Omental fat pad (tissue), 4 donors: ENCODE data around the gene VSIG8. TPM values are rescaled to one million over a fixed set of nuclear protein-coding genes. Genes with fewer than 3 reads are reported as not detected.

Experiments used
- ATAC-seq: fragments of 150-250 bp; one replicate; pipeline ENCODE4 v1.9.1; 2016; ENCODE audit warnings: mild to moderate bottlenecking, moderate library complexity; ENCODE audit not compliant: low FRiP score
- DNase-seq: peaks from one replicate; pipeline ENCODE4 v3.0.0-alpha.2; 2019; ENCODE audit warnings: low spot score
- CTCF ChIP-seq, 3 donors: fragments of 450-650 bp; IDR thresholded peaks; one replicate each; pipeline ENCODE4 v1.5.1; 2016 to 2017; ENCODE audit warnings: antibody characterized with exemption in 3 of 3, mild to moderate bottlenecking in 3 of 3, moderate library complexity in 2 of 3
- small RNA-seq: library from RNA; depleted of rRNA; stranded (forward); fragments of <200 nt; gene quantifications from one replicate; pipeline ENCODE3, GENCODE V24; 2016
- total RNA-seq, 4 donors: library from RNA; depleted of rRNA; stranded (reverse); fragments of >200 nt; gene quantifications; one replicate each; pipeline ENCODE4 v1.1.0, GENCODE V29; 2016

Gene VSIG8
- total RNA-seq, 4 donors from 2014 or later = not detected

GRCh38 chr1:159804924-159805323 lies 57.5 kb downstream of the VSIG8 start:
- no peak for TF ChIP-seq CTCF (IDR thresholded peaks at IDR 0.05)
- no peak for DNase-seq
- no peak for ATAC-seq

Small RNAs within 50 kb of the gene (small RNA-seq; reads per million reads assigned to genes)
- gene MIR4259 = not detected
- not detected for gene RF00570

Other genes starting within 250 kb of the VSIG8 start
- gene CRP, start 148.1 kb downstream of the VSIG8 start, total RNA-seq = under 1 TPM in 2 of 4 donors, not detected in 2; 0.38 to 0.96 TPM
- gene DUSP23, start 81.7 kb downstream of the VSIG8 start, total RNA-seq = 100 to 1,000 TPM in 2 of 4 donors, 10 to 100 TPM in 2; 93.1 to 108 (median 98.6) TPM
- 1 to 10 TPM in 3 of 4 donors, under 1 TPM in 1; 0.93 to 1.9 (median 1.4) TPM for gene FCRL6, start 60.3 kb downstream of the VSIG8 start, total RNA-seq
- gene SLAMF8, start 35.8 kb downstream of the VSIG8 start, total RNA-seq = 10 to 100 TPM in 2 of 4 donors, 1 to 10 TPM in 2; 8.9 to 36.0 (median 11.2) TPM
- gene CFAP45, start 37.5 kb upstream of the VSIG8 start, total RNA-seq = 1 to 10 TPM in 1 of 4 donors, under 1 TPM in 2, not detected in 1; 0.84 to 5.3 (median 0.95) TPM
- 100 to 1,000 TPM; 242 to 569 (median 258) TPM for gene TAGLN2, start 62.9 kb upstream of the VSIG8 start, total RNA-seq
- gene IGSF9, start 83.0 kb upstream of the VSIG8 start, total RNA-seq = 10 to 100 TPM in 1 of 4 donors, 1 to 10 TPM in 2, not detected in 1; 4.3 to 11.0 (median 9.4) TPM
- 1 to 10 TPM in 2 of 4 donors, under 1 TPM in 1, not detected in 1; 0.56 to 7.2 (median 1.0) TPM for gene SLAMF9, start 91.6 kb upstream of the VSIG8 start, total RNA-seq
- 1 to 10 TPM; 3.0 to 4.7 (median 4.0) TPM for gene PIGM, start 169.3 kb upstream of the VSIG8 start, total RNA-seq
- gene KCNJ10, start 207.5 kb upstream of the VSIG8 start, total RNA-seq = not detected
- not detected for gene KCNJ9, start 218.9 kb upstream of the VSIG8 start, total RNA-seq
- 10 to 100 TPM; 17.5 to 20.5 (median 18.6) TPM for gene IGSF8, start 236.0 kb upstream of the VSIG8 start, total RNA-seq